NCI-H146 (cell line): Measurements from ENCODE around the gene CLASP1.
"Not testable (repeated sequence)": the region's sequence is repeated elsewhere in the genome, so short reads cannot be mapped to it uniquely, and the experiment has no call there.

Experiments used
- DNase-seq: peaks from one replicate; lab custom pipeline; 2025; lab: John Stamatoyannopoulos, UW

The CLASP1 gene

GRCh38 chr2:121649149-121649595 lies at the start of gene CLASP1:
Gene CLASP1 (minus strand): TSS chr2:121649462. CDS start chr2:121605895, 43,567 bp downstream.
- DNase-seq = peak; percentile 86

GRCh38 chr2:121698318-121698930 lies 49.2 kb upstream of the CLASP1 start:
- no peak for DNase-seq

GRCh38 chr2:121697108-121697631 lies 47.9 kb upstream of the CLASP1 start:
- DNase-seq = no peak

GRCh38 chr2:121696410-121696930 lies 47.2 kb upstream of the CLASP1 start:
- DNase-seq = no peak

- no peak for DNase-seq
Measured at GRCh38 chr2:121695171-121695451, 45.8 kb upstream of the CLASP1 start.

GRCh38 chr2:121694398-121695170 lies 45.3 kb upstream of the CLASP1 start:
- DNase-seq = no peak

GRCh38 chr2:121690572-121690971 lies 41.3 kb upstream of the CLASP1 start:
- not testable (repeated sequence) for DNase-seq

GRCh38 chr2:121690095-121690494 lies 40.8 kb upstream of the CLASP1 start:
- DNase-seq = no peak

- peak; percentile 99 for DNase-seq
Measured at GRCh38 chr2:121689356-121689755, 40.1 kb upstream of the CLASP1 start.

GRCh38 chr2:121688820-121689219 lies 39.6 kb upstream of the CLASP1 start:
- DNase-seq = no peak

- DNase-seq = no peak
Measured at GRCh38 chr2:121686902-121687301, 37.6 kb upstream of the CLASP1 start.

GRCh38 chr2:121686218-121686617 lies 37.0 kb upstream of the CLASP1 start:
- no peak for DNase-seq

- DNase-seq = no peak
Measured at GRCh38 chr2:121682396-121683298, 33.4 kb upstream of the CLASP1 start.

- no peak for DNase-seq
Measured at GRCh38 chr2:121677855-121678254, 28.6 kb upstream of the CLASP1 start.

- DNase-seq = not testable (repeated sequence)
Measured at GRCh38 chr2:121671621-121672020, 22.4 kb upstream of the CLASP1 start.

- no peak for DNase-seq
Measured at GRCh38 chr2:121670181-121670580, 20.9 kb upstream of the CLASP1 start.

GRCh38 chr2:121667618-121668017 lies 18.4 kb upstream of the CLASP1 start:
- DNase-seq = no peak

- DNase-seq = no peak
Measured at GRCh38 chr2:121666042-121666441, 16.8 kb upstream of the CLASP1 start.

- no peak for DNase-seq
Measured at GRCh38 chr2:121665504-121665903, 16.2 kb upstream of the CLASP1 start.

- no peak for DNase-seq
Measured at GRCh38 chr2:121664713-121665112, 15.5 kb upstream of the CLASP1 start.

GRCh38 chr2:121664086-121664485 lies 14.8 kb upstream of the CLASP1 start:
- DNase-seq = no peak

GRCh38 chr2:121663434-121663833 lies 14.2 kb upstream of the CLASP1 start:
- DNase-seq = no peak
